Smooth muscle cell (in vitro differentiated cells): ENCODE data around the gene RAX2. TPM values are rescaled to one million over a fixed set of nuclear protein-coding genes. Genes with fewer than 3 reads are reported as not detected.

ENCODE experiments used
- DNase-seq: peaks from one replicate; lab custom pipeline; 2025; ENCODE audit not compliant: unreplicated experiment; lab: John Stamatoyannopoulos, UW
- H2AFZ ChIP-seq: fragments of 200-600 bp; sonication (generic); 2 replicates; pipeline ENCODE4 v1.6.0; 2016; ENCODE audit warnings: antibody characterized with exemption, low read depth, mild to moderate bottlenecking
- H3F3A ChIP-seq: fragments of 200-600 bp; sonication (generic); 2 replicates; pipeline ENCODE4 v1.6.0; 2017; ENCODE audit warnings: antibody characterized with exemption, low read depth
- H3K27ac ChIP-seq: fragments of 200-600 bp; sonication (generic); 2 replicates; pipeline ENCODE4 v1.5.1; 2016; ENCODE audit warnings: low read depth, mild to moderate bottlenecking
- H3K27me3 ChIP-seq: fragments of 200-600 bp; sonication (generic); 2 replicates; pipeline ENCODE4 v1.6.1; 2016; ENCODE audit warnings: low read depth, mild to moderate bottlenecking
- H3K36me3 ChIP-seq: fragments of 200-600 bp; sonication (generic); 2 replicates; pipeline ENCODE4 v1.5.1; 2016; ENCODE audit warnings: low read depth
- H3K4me1 ChIP-seq: fragments of 200-600 bp; sonication (generic); 2 replicates; pipeline ENCODE4 v1.5.1; 2016; ENCODE audit warnings: low read depth
- H3K4me2 ChIP-seq: fragments of 200-600 bp; sonication (generic); 2 replicates; pipeline ENCODE4 v1.6.0; 2016; ENCODE audit warnings: mild to moderate bottlenecking
- H3K4me3 ChIP-seq: fragments of 200-600 bp; sonication (generic); 2 replicates; pipeline ENCODE4 v1.5.1; 2016; ENCODE audit warnings: mild to moderate bottlenecking
- H3K79me2 ChIP-seq: fragments of 200-600 bp; sonication (generic); 2 replicates; pipeline ENCODE4 v1.6.0; 2016; ENCODE audit warnings: low read depth, mild to moderate bottlenecking
- H3K9ac ChIP-seq: fragments of 200-600 bp; sonication (generic); 2 replicates; pipeline ENCODE4 v1.6.0; 2016; ENCODE audit warnings: low read depth
- H3K9me3 ChIP-seq: fragments of 200-600 bp; sonication (generic); replicated peaks from 2 replicates; pipeline ENCODE4 v1.5.1; 2016; ENCODE audit warnings: low read depth
- H4K20me1 ChIP-seq: fragments of 200-600 bp; sonication (generic); 2 replicates; pipeline ENCODE4 v1.6.0; 2016; ENCODE audit warnings: low read depth
- CTCF ChIP-seq: fragments of 200-600 bp; sonication (generic); IDR thresholded peaks from 2 replicates; pipeline ENCODE4 v1.5.1; 2017; ENCODE audit warnings: borderline replicate concordance, mild to moderate bottlenecking, antibody characterized with exemption; ENCODE audit not compliant: insufficient read depth, poor library complexity, severe bottlenecking
- WGBS: methylation state at CpG from one replicate; pipeline ENCODE4 v1.1.7; 2016; ENCODE audit warnings: low lambda C conversion rate; 5-methylcytosine and 5-hydroxymethylcytosine counted together
- polyA plus RNA-seq: library from polyadenylated mRNA; unstranded; fragments of >200 nt; fragmentation: Nextera tagmentation; extraction: Ambion mirVana; gene quantifications from 2 replicates; pipeline ENCODE4 v1.2.1, GENCODE V29; 2016
- total RNA-seq: library from RNA; depleted of rRNA; stranded (reverse); fragments of >200 nt; gene quantifications from 2 replicates; pipeline ENCODE4 v1.2.3, GENCODE V29; 2014

Gene RAX2
- total and polyA plus RNA-seq, 2 experiments from 2014 or later: not detected

- H3K27ac ChIP-seq: no peak overlapping the region
- H3K4me3 ChIP-seq: no peak overlapping the region
- no peak overlapping the region for H2AFZ ChIP-seq
- no peaks in the 10 kb centered on the region for H4K20me1 ChIP-seq
- H3K4me2 ChIP-seq: no peak overlapping the region
- no peaks in the 10 kb centered on the region for H3K79me2 ChIP-seq
- no peaks in the 10 kb centered on the region for H3K9me3 ChIP-seq
- no peaks in the 10 kb centered on the region for H3K4me1 ChIP-seq
- no peaks in the 10 kb centered on the region for H3K27me3 ChIP-seq
- TF ChIP-seq CTCF: no peak
- no peaks in the 10 kb centered on the region for H3F3A ChIP-seq
- WGBS: 77% methylated on average over 25 of the region's 25 CpGs
- H3K36me3 ChIP-seq: no peaks in the 10 kb centered on the region
- DNase-seq: no peak
- H3K9ac ChIP-seq: no peak overlapping the region
Observed at GRCh38 chr19:3774621-3775373, 2.8 kb upstream of the RAX2 start.

DNA sequence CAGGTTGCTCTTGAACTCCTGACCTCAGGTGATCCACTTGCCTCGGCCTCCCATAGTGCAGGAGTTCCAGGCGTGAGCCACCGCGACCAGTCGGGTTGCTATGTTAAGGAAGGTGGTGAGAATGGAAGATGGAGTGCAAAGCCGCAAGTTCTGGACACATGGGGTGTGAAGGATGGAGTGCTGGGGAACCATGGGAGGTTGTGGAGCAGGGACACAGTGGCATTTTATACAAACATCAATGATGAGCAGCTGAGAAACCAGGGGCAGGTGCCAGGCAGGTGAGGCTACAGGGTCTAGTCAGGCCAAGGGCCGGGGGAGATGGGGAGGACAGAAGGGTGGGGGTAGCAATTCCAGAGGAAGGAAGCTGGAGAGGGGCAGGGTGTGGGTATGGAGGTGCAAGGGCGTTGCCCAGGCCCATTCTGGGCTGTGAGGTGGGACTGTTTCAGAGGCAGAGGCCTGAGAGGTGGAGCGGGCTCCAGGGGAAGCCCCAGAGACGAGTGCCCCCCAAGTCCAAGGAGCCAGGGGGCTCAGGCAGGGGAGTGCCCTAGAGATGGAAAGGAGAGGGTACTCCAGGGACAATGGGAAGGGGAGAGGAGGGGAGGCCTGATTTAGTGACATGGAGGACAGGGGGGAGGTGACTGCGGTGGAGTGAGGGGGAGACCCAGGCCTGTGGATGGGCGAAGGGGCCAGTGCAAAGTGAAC, 1.9 kb upstream of the RAX2 start:
- Histone ChIP-seq H2AFZ (no peak overlapping the region), H3K9ac (no peak overlapping the region), H3F3A (no peaks in the 10 kb centered on the region), H3K27ac (no peak overlapping the region), H3K4me2 (no peak overlapping the region), H3K36me3 (no peaks in the 10 kb centered on the region), H3K9me3 (no peaks in the 10 kb centered on the region), H4K20me1 (no peaks in the 10 kb centered on the region), H3K4me3 (no peak overlapping the region), H3K79me2 (no peaks in the 10 kb centered on the region), H3K27me3 (no peaks in the 10 kb centered on the region), H3K4me1 (no peaks in the 10 kb centered on the region)
- no peak for TF ChIP-seq CTCF
- no peak for DNase-seq
- WGBS: 85% methylated on average over 12 of the region's 12 CpGs

- Histone ChIP-seq H3K4me3 (no peak overlapping the region), H4K20me1 (no peaks in the 10 kb centered on the region), H3K27ac (no peak overlapping the region), H3K79me2 (no peaks in the 10 kb centered on the region), H3F3A (no peaks in the 10 kb centered on the region), H3K9ac (no peak overlapping the region), H2AFZ (no peak overlapping the region), H3K27me3 (no peaks in the 10 kb centered on the region), H3K4me2 (no peak overlapping the region), H3K9me3 (no peaks in the 10 kb centered on the region), H3K4me1 (no peaks in the 10 kb centered on the region), H3K36me3 (no peaks in the 10 kb centered on the region)
- no peak for DNase-seq
- 89% methylated on average over 26 of the region's 35 CpGs for WGBS
- TF ChIP-seq CTCF: no peak
Observed at GRCh38 chr19:3771000-3771905, 775 bp downstream of the RAX2 start.
